HL-60/S4 (cell line): ENCODE results near the gene VPS26B.
"Not testable (repeated sequence)": the region's sequence is repeated elsewhere in the genome, so short reads cannot be mapped to it uniquely, and the experiment has no call there.

Source experiments
- in situ Hi-C: fragments of 300-500 bp; cut with MboI; formaldehyde crosslinking; loops from 2 replicates; pipeline ENCODE4 v1.14.3; 2022; ENCODE audit warnings: low sequenced_read_pairs

Gene VPS26B

GRCh38 chr11:134223836-134224709 is at the start of gene VPS26B, which contains the start of gene NCAPD3:
Gene VPS26B, plus strand, starts transcription at chr11:134224671. Its CDS starts 452 bp downstream, at chr11:134225123.
Gene NCAPD3, minus strand, starts transcription at chr11:134223967. Its CDS starts 41 bp downstream, at chr11:134223926.
- in situ Hi-C loops, result no loop called here

- in situ Hi-C loops, result no loop called here
Measured at GRCh38 chr11:134176284-134176683, 48.2 kb upstream of the VPS26B start.

GRCh38 chr11:134178032-134178674 is 46.3 kb upstream of the VPS26B start:
- in situ Hi-C loops, result no loop called here

- in situ Hi-C loops, result no loop called here
Measured at GRCh38 chr11:134181707-134182106, 42.8 kb upstream of the VPS26B start.

GRCh38 chr11:134188092-134188491 is 36.4 kb upstream of the VPS26B start:
- in situ Hi-C loops, result not testable (repeated sequence)

GRCh38 chr11:134196756-134197155 is 27.7 kb upstream of the VPS26B start:
- in situ Hi-C loops, result no loop called here

GRCh38 chr11:134199531-134199930 is 24.9 kb upstream of the VPS26B start:
- in situ Hi-C loops, result no loop called here

- in situ Hi-C loops, result no loop called here
Measured at GRCh38 chr11:134200688-134201087, 23.8 kb upstream of the VPS26B start.

GRCh38 chr11:134202661-134203060 is 21.8 kb upstream of the VPS26B start:
- in situ Hi-C loops, result no loop called here

GRCh38 chr11:134205729-134206128 is 18.7 kb upstream of the VPS26B start:
- in situ Hi-C loops, result no loop called here

- in situ Hi-C loops, result no loop called here
Measured at GRCh38 chr11:134206185-134206584, 18.3 kb upstream of the VPS26B start.

- in situ Hi-C loops, result no loop called here
Measured at GRCh38 chr11:134207538-134208239, 16.8 kb upstream of the VPS26B start.

- in situ Hi-C loops, result no loop called here
Measured at GRCh38 chr11:134215836-134216235, 8.6 kb upstream of the VPS26B start.

GRCh38 chr11:134216816-134217215 is 7.7 kb upstream of the VPS26B start:
- in situ Hi-C loops, result no loop called here

GRCh38 chr11:134223121-134223520 is 1.4 kb upstream of the VPS26B start:
- in situ Hi-C loops, result no loop called here

GRCh38 chr11:134224710-134225664 is 516 bp downstream of the VPS26B start:
- in situ Hi-C loops, result no loop called here

GRCh38 chr11:134226806-134227325 is 2.4 kb downstream of the VPS26B start:
- in situ Hi-C loops, result no loop called here

GRCh38 chr11:134228625-134229024 is 4.2 kb downstream of the VPS26B start:
- in situ Hi-C loops, result no loop called here

GRCh38 chr11:134229126-134229790 is 4.8 kb downstream of the VPS26B start:
- in situ Hi-C loops, result no loop called here

- in situ Hi-C loops, result no loop called here
Measured at GRCh38 chr11:134230339-134230738, 5.9 kb downstream of the VPS26B start.
